Measurements from ENCODE around the gene ADARB2.

The ADARB2 gene

DNA sequence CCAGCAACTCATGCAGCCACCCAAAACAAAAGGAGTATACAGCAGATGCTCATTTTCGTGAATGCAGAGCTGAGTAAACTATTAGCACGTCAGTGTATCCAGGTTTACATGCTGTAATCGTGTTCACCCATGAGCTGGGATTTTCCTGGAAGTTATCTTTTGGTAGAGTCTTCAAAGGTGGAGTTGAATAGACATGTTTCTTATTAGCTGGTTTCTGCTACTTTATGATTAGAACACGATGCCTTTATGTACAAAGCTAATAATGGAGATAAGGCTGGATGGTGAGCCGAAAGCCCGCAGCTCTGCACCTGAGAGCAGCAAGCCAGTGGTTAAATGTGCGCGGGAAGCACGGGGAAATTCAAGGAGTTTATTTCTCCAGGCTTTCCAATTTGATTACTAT lies 123.8 kb downstream of the ADARB2 start:
- no peak for DNase-seq (ENCODE audit: low read depth)

GRCh38 chr10:1612908-1613307 lies 124.4 kb downstream of the ADARB2 start:
- DNase-seq (ENCODE audit: low read depth): no peak

GRCh38 chr10:1611936-1612550 lies 125.3 kb downstream of the ADARB2 start:
- DNase-seq (ENCODE audit: low read depth): no peak

DNA sequence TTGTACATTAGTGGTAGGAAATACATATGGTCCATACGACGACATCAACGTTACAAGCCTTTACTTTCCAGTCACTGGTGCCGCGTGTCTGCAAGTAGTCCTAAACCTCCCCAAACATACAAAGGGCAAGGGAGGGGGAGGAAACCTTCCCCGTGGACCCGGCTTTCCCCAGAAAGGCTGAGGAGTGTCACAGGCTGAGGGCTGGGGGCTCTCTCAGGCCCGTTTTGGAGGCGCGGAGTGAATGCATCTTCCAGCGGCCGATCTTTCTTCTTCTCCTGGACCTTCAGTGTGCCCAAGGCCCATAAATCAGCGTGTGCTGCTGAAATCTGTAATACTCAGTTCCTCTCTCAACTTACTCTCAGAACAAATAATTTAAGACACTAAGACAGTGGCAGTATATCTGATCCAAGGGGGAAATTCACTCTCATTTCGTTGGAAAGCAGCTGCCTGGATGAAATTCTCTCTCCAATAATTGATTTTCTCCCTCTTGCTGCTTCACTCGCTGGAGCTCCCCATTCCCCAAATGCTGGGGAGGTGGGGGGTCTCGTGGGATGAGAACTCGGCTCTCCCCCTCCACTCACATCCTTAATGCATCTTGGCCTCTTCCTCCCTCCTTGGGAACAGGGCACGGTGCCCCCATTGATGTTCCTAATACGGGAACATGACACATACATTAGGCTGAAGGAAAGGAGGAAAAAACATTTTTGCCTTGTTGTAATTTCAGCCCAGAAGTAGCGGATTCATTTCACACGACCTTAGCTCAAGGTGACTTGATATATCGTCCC lies 126.1 kb downstream of the ADARB2 start:
- no peak for DNase-seq (ENCODE audit: low read depth)

- no peak for DNase-seq (ENCODE audit: low read depth)
These were observed 127.7 kb downstream of the ADARB2 start for GRCh38 chr10:1609648-1609970.

GRCh38 chr10:1608851-1609647 lies 128.3 kb downstream of the ADARB2 start:
- DNase-seq (ENCODE audit: low read depth): no peak

- no peak for DNase-seq (ENCODE audit: low read depth)
These were observed 128.9 kb downstream of the ADARB2 start for GRCh38 chr10:1608408-1608807.

- no peak for DNase-seq (ENCODE audit: low read depth)
These were observed 129.9 kb downstream of the ADARB2 start for GRCh38 chr10:1607466-1607865.

- DNase-seq (ENCODE audit: low read depth): no peak
These were observed 131.1 kb downstream of the ADARB2 start for GRCh38 chr10:1605999-1606940.

DNA sequence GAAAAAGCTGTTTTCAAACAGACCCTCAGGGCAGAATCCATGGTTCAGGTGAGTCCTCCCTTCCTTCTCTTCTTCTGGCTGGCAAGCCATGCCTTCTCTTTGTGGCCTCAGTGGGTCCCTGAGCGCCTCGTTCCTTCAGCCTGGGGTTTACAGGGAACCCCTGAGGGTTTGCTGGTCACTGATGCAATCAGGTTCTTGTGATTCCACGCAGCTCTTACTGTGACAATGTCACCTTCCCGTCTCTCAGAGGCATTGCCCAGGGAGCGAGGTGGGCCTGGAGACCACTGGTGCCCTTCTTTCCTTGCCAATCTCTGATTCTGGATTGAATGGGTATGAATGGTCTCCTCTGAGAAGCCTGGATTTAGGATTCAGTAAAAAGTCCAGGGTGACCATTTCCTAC lies 132.2 kb downstream of the ADARB2 start:
- DNase-seq (ENCODE audit: low read depth): no peak

- DNase-seq (ENCODE audit: low read depth): no peak
These were observed 133.1 kb downstream of the ADARB2 start for GRCh38 chr10:1604246-1604645.

GRCh38 chr10:1603181-1603580 lies 134.1 kb downstream of the ADARB2 start:
- no peak for DNase-seq (ENCODE audit: low read depth)

DNA sequence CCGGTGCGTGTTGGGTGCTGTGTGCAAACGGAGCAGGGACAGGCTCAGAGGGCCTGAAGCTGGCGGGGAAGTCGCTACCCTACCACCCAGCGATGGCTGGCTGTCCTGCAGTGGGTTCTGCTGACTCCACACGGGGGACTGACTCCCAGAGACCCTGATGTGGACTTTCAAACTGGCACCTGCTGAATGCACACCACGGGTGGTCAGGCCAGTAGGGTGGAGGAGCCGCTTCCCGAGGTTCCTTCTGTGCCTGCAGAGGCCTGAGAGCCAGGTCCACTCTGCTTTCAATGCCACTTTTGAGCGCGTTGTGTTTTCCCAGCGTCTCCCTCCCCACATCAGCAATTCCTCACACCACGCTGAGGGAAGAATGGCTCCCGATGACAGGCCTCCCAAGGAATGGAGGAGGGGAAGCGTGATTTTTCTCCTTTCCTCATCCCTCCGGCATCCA lies 135.3 kb downstream of the ADARB2 start:
- no peak for DNase-seq (ENCODE audit: low read depth)

DNA sequence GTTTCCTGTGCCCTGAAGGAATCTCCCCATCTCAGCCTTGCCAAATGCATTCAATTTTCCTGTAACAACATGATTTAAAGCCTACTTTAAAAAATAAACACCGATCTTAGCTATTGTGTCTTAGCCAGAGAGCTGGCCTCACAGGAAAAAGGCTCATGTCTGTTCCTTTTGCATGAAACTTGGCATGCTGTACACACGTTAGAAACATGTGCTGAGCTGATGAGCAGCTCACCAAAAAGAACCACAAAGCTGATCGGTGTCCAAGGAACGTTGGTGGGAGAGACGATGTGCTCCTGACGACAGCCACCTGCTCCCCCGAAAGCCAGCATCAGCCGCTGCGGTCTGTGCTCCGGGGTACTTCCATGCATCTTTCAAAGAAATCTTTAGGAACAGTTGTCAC lies 135.9 kb downstream of the ADARB2 start:
- DNase-seq (ENCODE audit: low read depth): no peak

DNA sequence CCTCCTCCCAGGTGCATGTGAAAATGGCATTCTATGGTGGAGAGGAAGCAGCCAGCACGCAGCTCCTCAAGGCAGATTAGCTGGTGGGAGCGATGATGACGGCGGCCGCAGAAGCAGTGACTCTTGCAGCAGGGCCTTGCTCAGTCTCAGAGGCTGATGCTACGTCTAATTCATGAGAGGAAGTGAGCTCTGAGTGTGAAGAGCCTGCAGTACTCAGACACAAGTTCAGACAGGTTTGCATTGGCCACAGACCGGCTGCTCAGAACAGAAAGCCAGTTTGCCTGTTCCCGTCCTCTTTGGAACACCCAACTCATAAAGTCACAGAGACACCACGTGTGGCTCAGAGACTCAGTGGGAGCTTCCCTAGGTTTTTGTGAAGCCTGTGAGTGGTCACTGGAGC lies 136.5 kb downstream of the ADARB2 start:
- no peak for DNase-seq (ENCODE audit: low read depth)

DNA sequence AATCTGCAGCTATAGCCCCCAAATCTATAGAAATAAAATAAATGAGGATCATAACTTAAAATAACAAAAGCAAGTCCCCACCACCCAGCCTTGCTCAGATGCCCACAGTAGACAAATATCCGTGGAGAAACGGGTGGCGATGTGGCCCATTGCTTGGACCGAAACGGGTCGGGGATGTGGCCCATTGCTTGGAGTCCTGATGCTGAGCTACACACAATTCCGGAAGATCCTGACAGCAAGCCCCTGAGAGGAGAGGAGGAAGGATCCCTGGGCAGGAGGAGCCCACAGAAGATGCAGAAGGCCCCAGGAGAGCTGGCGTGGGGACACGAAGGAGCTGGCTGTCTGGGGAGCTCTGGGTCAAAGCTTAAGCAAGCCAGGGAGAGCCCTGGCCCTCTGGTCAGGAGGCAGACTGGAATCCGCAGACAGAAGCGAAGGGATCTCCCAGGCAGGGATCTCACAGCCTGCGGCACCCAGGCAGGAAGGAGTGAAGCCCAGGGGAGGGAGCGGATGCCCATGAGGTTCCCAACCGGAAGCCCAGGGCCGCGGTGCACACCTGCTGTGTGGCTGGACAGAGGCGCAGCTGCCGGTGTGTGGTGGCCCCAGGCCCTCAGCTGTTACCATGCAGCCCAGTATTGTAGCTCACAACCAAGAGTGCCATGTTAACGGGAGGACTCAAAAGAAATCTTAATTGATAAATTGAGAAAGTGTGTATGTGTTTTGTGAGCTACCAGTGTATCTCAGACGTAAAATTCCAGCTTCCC lies 138.8 kb downstream of the ADARB2 start:
- no peak for DNase-seq (ENCODE audit: low read depth)

- no peak for DNase-seq (ENCODE audit: low read depth)
These were observed 139.8 kb downstream of the ADARB2 start for GRCh38 chr10:1597370-1598146.

DNA sequence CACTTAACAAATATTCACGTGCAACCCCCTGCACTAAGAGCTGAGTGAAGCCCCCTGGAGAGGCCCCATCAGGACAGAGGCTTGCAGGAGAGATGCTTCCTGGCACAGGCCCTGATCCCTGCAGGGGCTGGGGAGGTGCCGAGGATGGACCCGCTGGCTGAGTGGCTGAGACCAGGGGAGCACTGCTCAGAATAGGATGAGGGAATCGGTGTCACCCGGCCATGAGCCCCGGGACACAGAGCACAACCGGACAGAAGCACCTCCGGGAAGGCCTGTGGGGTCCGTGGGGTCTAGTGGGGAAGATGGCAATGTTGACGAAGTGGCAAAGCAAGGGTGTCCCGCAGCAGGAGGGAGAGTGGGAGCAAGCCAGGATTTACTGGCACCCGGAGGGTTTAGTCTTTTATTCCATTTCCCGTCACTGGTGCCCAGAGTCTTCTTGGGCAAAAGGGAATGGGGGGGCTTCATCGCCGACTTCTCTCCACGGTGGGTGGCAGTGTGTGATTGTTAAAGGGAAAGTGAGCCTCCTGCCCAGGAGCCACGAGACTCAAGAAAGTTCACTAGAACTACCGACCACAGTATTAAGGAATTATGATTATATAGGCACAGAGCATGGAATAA lies 140.7 kb downstream of the ADARB2 start:
- no peak for DNase-seq (ENCODE audit: low read depth)

GRCh38 chr10:1595726-1596125 lies 141.6 kb downstream of the ADARB2 start:
- DNase-seq (ENCODE audit: low read depth): no peak

- no peak for DNase-seq (ENCODE audit: low read depth)
These were observed 142.1 kb downstream of the ADARB2 start for GRCh38 chr10:1595242-1595600.

Measured in HS-5 (cell line).